ENCODE data around the gene EXTL2. TPM values are rescaled to one million over a fixed set of nuclear protein-coding genes. Genes with fewer than 3 reads are reported as not detected.

The EXTL2 gene
- total and polyA plus RNA-seq, 9 of the 15 experiments (the other 6 are each of a cell fraction or from before 2014, with no cell fraction given), result 8.5 to 40.7 (median 26.0) TPM

- no peak overlapping the region for H3K4me2 ChIP-seq (ENCODE audit: insufficient read depth, low read length)
- H2AFZ ChIP-seq (ENCODE audit: low read depth, low read length), result no peak overlapping the region
- FAIRE-seq, result peak; percentile 29
- peak in 3 of 4 experiments; percentile 9 to 51 (median 14) for DNase-seq (ENCODE audit: extremely low read depth in 1 of 4, low spot score in 3 of 4)
- H3K36me3 ChIP-seq (ENCODE audit: control insufficient read depth, insufficient read depth, low read length), result no peaks in the 10 kb centered on the region
- no peaks in the 10 kb centered on the region for H3K79me2 ChIP-seq (ENCODE audit: control insufficient read depth, insufficient read depth, low read length)
- no peaks in the 10 kb centered on the region for H3K4me1 ChIP-seq (replicated peaks in 1 of 2; ENCODE audit: control insufficient read depth in 2 of 2, insufficient read depth in 2 of 2, low read length in 2 of 2)
- H3K4me3 ChIP-seq, result no peak overlapping the region
- no peak overlapping the region for H3K9ac ChIP-seq (ENCODE audit: insufficient read depth in 1 of 2, low read depth in 2 of 2, low read length in 2 of 2)
- in situ Hi-C loops (cut with MboI), result loop anchor here (10.0 to 25.0 kb wide), 3 partner anchors 114 to 1064 kb away; no protein-coding TSS in a partner anchor
- 8% methylated on average over 7 of the region's 7 CpGs for WGBS (ENCODE audit: insufficient coverage, low coverage, missing lambda C conversion rate)
- no peak overlapping the region for H3K27ac ChIP-seq (ENCODE audit: extremely low read depth, low read depth, low read length)
- POLR2A ChIA-PET, result interaction anchor here (0.7 to 1.0 kb wide), 2 partner anchors 15 to 167 kb away, joined by 3 to 4 read pairs; no protein-coding TSS in a partner anchor
- CTCF ChIA-PET (ENCODE audit: low intra/inter-chr PET ratio), result interaction anchor here (0.6 to 2.1 kb wide), 6 partner anchors 33 to 1059 kb away, joined by 4 to 15 read pairs (median 8); no protein-coding TSS in a partner anchor
- H4K20me1 ChIP-seq (replicated peaks; ENCODE audit: control insufficient read depth, insufficient read depth, low read length), result no peaks in the 10 kb centered on the region
- ATAC-seq, result peak; percentile 65; the same call in 1 of the 3 replicates
- H3K9me3 ChIP-seq (replicated peaks; ENCODE audit: control insufficient read depth, insufficient read depth, low read depth, low read length), result no peaks in the 10 kb centered on the region
- no peaks in the 10 kb centered on the region for H3K27me3 ChIP-seq (ENCODE audit: control insufficient read depth in 2 of 2, insufficient read depth in 2 of 2, low read length in 2 of 2)
- intact Hi-C loops (cut with micrococcal nuclease), result loop anchor here (1.0 to 5.0 kb wide), 3 partner anchors 326 to 1060 kb away; no protein-coding TSS in a partner anchor
- BruUV-seq (replicated peaks), result no TSS peak
- no peaks in the 10 kb centered on the region for H3K9me1 ChIP-seq (ENCODE audit: control insufficient read depth, insufficient read depth, low read length)
- TF ChIP-seq PBX2 (CRISPR knock-in tag; IDR thresholded peaks at IDR 0.05; ENCODE audit: low read depth) (no peak), PBX2 (tag; conservative IDR thresholded peaks at IDR 0.05; ENCODE audit: low read depth) (0 out of 2 replicates have a peak, but pooled peaks have one; percentile 27), DEAF1 (CRISPR knock-in tag; IDR thresholded peaks at IDR 0.05) (peak; percentile 89), RAD21 (CRISPR knock-in tag; conservative IDR thresholded peaks at IDR 0.05 in 1 of 2, IDR thresholded peaks at IDR 0.05 in 1 of 2) (peak; percentile 84 to 89), JUND (IDR thresholded peaks at IDR 0.05; ENCODE audit: borderline replicate concordance, low read depth, low read length) (no peak), JUND (tag; IDR thresholded peaks at IDR 0.05; ENCODE audit: borderline replicate concordance, low read depth, low read length) (peak; percentile 27; the same call in 1 of the 3 replicates), CTCF (IDR thresholded peaks at IDR 0.05 in 2 of 3, conservative IDR thresholded peaks at IDR 0.05 in 1 of 3; ENCODE audit: insufficient read depth in 2 of 3, low read depth in 1 of 3, low read length in 3 of 3) (peak in 2 of 3 experiments; percentile 26 to 81; a peak in 4 of 6 replicates), BCOR (IDR thresholded peaks at IDR 0.05) (no peak), ATF1 (CRISPR knock-in tag; IDR thresholded peaks at IDR 0.05) (no peak), ATF1 (tag; IDR thresholded peaks at IDR 0.05) (peak; percentile 22; the same call in 1 of the 2 replicates), ATF7 (IDR thresholded peaks at IDR 0.05) (peak; percentile 65; the same call in 1 of the 2 replicates), THRB (CRISPR knock-in tag; conservative IDR thresholded peaks at IDR 0.05) (no peak)
Measured at GRCh38 chr1:100868364-100868995, 26.2 kb downstream of the EXTL2 start.
